ENCODE measurements around the gene CFAP77. TPM values are rescaled to one million over a fixed set of nuclear protein-coding genes. Genes with fewer than 3 reads are reported as not detected.
"Not testable (repeated sequence)": the region's sequence is repeated elsewhere in the genome, so short reads cannot be mapped to it uniquely, and the experiment has no call there.

Gene CFAP77
- total RNA-seq, result 0.20 TPM in 1 of 2 replicates, not detected in the other

GRCh38 chr9:132409828-132410528, at the start of gene CFAP77:
Gene CFAP77 (plus strand): TSS chr9:132410211. CDS start chr9:132410272, 61 bp downstream.
- no peak for DNase-seq (ENCODE audit: low read depth, low spot score)

GRCh38 chr9:132364068-132364467, 45.9 kb upstream of the CFAP77 start:
- no peak for DNase-seq (ENCODE audit: low read depth, low spot score)

GRCh38 chr9:132365986-132366385, 44.0 kb upstream of the CFAP77 start:
- no peak for DNase-seq (ENCODE audit: low read depth, low spot score)

- DNase-seq (ENCODE audit: low read depth, low spot score), result no peak
Measured at GRCh38 chr9:132366481-132366880, 43.5 kb upstream of the CFAP77 start.

GRCh38 chr9:132367613-132368313, 42.2 kb upstream of the CFAP77 start:
- DNase-seq (ENCODE audit: low read depth, low spot score), result no peak

GRCh38 chr9:132369421-132369820, 40.6 kb upstream of the CFAP77 start:
- DNase-seq (ENCODE audit: low read depth, low spot score), result peak; percentile 20

GRCh38 chr9:132370592-132370991, 39.4 kb upstream of the CFAP77 start:
- DNase-seq (ENCODE audit: low read depth, low spot score), result no peak

GRCh38 chr9:132372177-132373095, 37.6 kb upstream of the CFAP77 start:
- peak; percentile 99 for DNase-seq (ENCODE audit: low read depth, low spot score)

GRCh38 chr9:132377769-132378168, 32.2 kb upstream of the CFAP77 start:
- not testable (repeated sequence) for DNase-seq (ENCODE audit: low read depth, low spot score)

GRCh38 chr9:132378416-132378815, 31.6 kb upstream of the CFAP77 start:
- not testable (repeated sequence) for DNase-seq (ENCODE audit: low read depth, low spot score)

GRCh38 chr9:132381966-132382541, 28.0 kb upstream of the CFAP77 start:
- DNase-seq (ENCODE audit: low read depth, low spot score), result no peak

- no peak for DNase-seq (ENCODE audit: low read depth, low spot score)
Measured at GRCh38 chr9:132383462-132383883, 26.5 kb upstream of the CFAP77 start.

GRCh38 chr9:132384376-132384775, 25.6 kb upstream of the CFAP77 start:
- DNase-seq (ENCODE audit: low read depth, low spot score), result no peak

- DNase-seq (ENCODE audit: low read depth, low spot score), result no peak
Measured at GRCh38 chr9:132387133-132387532, 22.9 kb upstream of the CFAP77 start.

GRCh38 chr9:132390966-132391365, 19.0 kb upstream of the CFAP77 start:
- no peak for DNase-seq (ENCODE audit: low read depth, low spot score)

GRCh38 chr9:132391449-132391848, 18.6 kb upstream of the CFAP77 start:
- no peak for DNase-seq (ENCODE audit: low read depth, low spot score)

- DNase-seq (ENCODE audit: low read depth, low spot score), result no peak
Measured at GRCh38 chr9:132395560-132395959, 14.5 kb upstream of the CFAP77 start.

- no peak for DNase-seq (ENCODE audit: low read depth, low spot score)
Measured at GRCh38 chr9:132401824-132402223, 8.2 kb upstream of the CFAP77 start.

- DNase-seq (ENCODE audit: low read depth, low spot score), result peak; percentile 20
Measured at GRCh38 chr9:132404228-132404881, 5.7 kb upstream of the CFAP77 start.

GRCh38 chr9:132406554-132407122, 3.4 kb upstream of the CFAP77 start, which contains the start of gene TTF1:
Gene TTF1 (minus strand): TSS chr9:132406840. CDS start chr9:132402821, 4,019 bp downstream.
- DNase-seq (ENCODE audit: low read depth, low spot score), result peak; percentile 76
